DMS53 (cell line): ENCODE measurements around the gene U2AF1L4.
"Not testable (repeated sequence)": the region's sequence is repeated elsewhere in the genome, so short reads cannot be mapped to it uniquely, and the experiment has no call there.

ENCODE experiments used
- DNase-seq: peaks from one replicate; lab custom pipeline; 2025; lab: John Stamatoyannopoulos, UW

The U2AF1L4 gene

DNA sequence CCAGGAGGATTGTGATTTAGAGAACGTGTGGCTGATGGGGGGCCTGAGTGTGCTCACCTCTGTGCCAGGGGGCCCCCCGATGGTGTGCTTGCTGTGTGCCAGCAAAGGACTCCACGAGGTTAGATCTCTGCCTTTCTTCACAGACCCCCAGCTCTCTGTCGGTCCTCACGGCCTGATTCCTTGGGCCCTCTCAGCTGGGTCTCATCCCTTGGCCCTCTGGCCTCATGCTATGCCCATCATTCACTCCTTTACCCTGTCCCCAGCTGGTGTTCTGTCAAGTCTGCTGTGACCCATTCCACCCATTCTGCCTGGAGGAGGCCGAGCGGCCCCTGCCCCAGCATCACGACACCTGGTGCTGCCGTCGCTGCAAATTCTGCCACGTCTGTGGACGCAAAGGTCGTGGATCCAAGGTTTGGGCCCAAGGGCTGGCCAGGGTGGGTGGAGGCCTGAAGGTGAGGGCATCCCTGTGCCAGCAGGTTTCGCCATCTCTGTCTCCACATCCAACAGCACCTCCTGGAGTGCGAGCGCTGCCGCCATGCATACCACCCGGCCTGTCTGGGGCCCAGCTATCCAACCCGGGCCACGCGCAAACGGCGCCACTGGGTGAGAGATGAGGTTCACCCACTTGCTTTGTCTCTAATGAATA lies 19.9 kb downstream of the U2AF1L4 start:
- DNase-seq: no peak

GRCh38 chr19:35724560-35724959 lies 20.7 kb downstream of the U2AF1L4 start:
- DNase-seq: no peak

GRCh38 chr19:35724132-35724531 lies 21.1 kb downstream of the U2AF1L4 start:
- DNase-seq: not testable (repeated sequence)

- DNase-seq: no peak
Observed at GRCh38 chr19:35723671-35724070, 21.5 kb downstream of the U2AF1L4 start.

GRCh38 chr19:35722897-35723296 lies 22.3 kb downstream of the U2AF1L4 start:
- DNase-seq: no peak

DNA sequence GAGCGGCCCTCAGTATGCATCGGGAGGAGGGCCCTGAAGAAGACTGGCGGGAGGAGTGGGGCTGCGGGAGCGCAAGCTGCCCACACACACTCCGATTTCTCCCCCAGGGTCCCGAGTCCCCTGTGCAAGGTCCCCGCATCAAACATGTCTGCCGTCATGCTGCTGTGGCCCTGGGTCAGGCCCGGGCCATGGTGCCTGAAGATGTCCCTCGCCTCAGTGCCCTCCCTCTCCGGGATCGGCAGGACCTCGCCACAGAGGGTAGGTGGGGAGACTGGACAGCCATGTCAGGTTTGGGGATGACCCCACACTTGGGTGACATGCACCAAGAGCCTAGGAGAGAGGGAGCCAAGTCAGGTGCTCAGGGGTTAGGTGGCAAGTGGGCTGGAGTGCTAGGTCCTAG lies 22.8 kb downstream of the U2AF1L4 start:
- no peak for DNase-seq

- DNase-seq: no peak
Observed at GRCh38 chr19:35721374-35721773, 23.8 kb downstream of the U2AF1L4 start.

DNA sequence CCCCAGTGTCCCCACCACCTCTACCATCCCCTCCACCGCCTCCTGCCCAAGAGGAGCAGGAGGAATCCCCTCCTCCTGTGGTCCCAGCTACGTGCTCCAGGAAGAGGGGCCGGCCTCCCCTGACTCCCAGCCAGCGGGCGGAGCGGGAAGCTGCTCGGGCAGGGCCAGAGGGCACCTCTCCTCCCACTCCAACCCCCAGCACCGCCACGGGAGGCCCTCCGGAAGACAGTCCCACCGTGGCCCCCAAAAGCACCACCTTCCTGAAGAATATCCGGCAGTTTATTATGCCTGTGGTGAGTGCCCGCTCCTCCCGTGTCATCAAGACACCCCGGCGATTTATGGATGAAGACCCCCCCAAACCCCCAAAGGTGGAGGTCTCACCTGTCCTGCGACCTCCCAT lies 24.6 kb downstream of the U2AF1L4 start:
- no peak for DNase-seq

DNA sequence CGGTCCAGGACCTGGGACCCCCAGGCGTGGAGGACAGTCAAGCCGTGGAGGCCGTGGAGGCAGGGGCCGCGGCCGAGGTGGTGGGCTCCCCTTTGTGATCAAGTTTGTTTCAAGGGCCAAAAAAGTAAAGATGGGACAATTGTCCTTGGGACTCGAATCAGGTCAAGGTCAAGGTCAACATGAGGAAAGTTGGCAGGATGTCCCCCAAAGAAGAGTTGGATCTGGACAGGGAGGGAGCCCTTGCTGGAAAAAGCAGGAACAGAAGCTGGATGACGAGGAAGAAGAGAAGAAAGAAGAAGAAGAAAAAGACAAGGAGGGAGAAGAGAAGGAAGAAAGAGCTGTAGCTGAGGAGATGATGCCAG lies 25.1 kb downstream of the U2AF1L4 start:
- no peak for DNase-seq

- DNase-seq: no peak
Observed at GRCh38 chr19:35719402-35720162, 25.6 kb downstream of the U2AF1L4 start.

DNA sequence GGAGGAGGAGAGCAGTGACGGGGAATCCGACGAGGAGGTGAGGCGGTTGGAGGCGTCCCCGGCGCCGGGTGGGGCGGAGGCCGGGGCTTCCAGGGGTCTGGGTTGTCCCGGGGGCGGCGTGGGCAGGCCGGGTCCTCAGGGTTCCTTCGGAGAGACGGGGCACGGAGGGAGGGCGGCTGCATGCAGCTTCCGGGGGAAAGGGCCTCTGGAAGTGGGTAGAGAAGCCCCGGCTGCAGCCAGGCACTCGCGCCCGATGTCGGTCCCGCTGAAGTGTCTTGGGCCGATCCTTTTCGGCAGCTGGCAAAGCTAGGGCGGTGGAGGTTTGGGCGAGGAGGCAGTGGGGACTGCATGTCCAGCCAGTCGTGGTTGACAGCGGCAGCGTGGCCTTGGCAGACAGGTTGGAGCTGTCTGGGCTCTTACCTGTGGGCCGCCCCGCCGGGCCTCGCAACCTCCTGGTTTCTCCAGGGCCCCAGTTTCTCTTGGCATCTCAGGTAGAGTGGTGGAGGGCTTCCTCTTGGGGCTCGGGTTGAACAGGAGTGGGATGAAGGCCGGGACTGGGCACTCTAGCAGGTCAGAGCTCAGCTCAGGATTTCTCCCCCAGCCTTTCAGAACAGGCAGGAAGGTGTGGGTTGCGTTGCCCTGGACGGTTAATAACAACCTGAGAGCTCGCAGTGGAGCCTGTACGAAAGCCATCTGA lies 26.7 kb downstream of the U2AF1L4 start:
- peak; percentile 72 for DNase-seq

GRCh38 chr19:35717665-35718344 lies 27.4 kb downstream of the U2AF1L4 start, which contains the start of gene KMT2B:
Gene KMT2B, plus strand, starts transcription at chr19:35718003. Its CDS starts 16 bp downstream, at chr19:35718019.
- peak; percentile 99 for DNase-seq

DNA sequence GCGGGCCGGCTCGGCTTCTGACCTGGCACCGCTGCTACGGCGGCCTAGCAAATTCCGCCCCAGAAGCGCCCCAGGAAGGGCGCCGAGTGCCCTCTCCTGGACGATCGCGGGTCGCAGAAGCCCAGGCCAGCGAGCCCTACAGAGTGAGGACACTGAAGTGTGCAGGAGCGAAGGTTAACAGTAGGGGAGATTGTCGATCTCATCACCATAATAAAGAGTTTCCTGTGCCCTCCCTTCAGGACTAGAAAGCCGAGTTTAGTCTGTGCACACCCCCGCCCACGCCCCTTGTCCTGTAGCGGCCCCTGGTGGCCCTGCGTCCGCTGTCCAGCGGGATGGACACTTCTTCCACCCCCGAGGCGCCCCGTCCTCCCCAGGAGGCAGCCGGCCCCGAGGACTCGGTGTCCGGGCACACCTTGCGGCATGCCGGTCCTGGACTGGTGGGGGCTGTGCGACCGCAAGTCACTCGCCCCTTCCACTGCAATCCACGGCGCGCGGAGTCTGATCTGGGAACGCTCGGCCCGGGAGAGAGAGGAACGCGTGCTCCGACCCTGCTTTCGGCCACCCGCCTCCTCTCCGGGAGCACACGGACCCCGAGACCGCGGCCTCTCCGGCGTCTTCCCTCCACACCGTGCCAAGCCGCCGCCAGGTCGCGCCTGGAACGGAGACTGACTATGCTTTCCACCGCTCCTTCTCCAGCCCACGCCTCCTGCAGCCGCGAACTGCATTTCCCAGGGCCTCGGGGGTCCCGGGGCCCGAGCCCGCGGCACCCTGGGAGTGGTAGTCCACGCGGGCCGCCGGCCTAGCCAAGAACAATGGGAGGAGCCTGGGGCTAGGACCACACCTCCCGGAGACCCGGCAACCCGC lies 28.2 kb downstream of the U2AF1L4 start:
- peak; percentile 98 for DNase-seq

DNA sequence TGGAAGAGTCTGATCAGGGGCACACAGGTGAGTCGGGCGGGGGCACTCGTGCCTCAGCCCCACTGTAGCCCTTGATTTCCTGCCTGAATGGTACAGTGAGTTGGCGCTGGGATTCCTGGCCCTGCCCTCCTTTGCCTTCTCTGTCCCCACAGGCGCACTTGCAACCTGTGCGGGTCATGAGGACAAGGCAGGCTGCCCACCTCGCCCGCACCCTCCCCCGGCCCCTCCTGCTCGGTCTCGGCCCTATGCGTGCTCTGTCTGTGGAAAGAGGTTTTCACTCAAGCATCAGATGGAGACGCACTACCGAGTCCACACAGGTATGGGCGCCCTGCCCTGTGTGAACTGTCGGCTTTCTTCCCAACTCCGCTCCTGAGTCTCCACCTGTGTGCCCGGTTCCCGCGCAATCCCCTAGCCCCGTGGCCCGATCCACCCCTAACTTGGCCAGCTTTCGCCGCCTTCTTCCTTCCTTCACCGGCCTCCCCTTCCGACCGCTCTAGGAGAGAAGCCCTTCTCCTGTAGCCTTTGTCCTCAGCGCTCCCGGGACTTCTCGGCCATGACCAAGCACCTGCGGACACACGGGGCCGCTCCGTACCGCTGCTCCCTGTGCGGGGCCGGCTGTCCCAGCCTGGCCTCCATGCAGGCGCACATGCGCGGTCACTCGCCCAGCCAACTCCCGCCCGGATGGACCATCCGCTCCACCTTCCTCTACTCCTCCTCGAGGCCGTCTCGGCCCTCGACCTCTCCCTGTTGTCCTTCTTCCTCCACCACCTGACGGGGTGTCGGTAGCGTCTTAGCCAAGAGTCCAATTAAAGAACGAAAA lies 29.0 kb downstream of the U2AF1L4 start:
- DNase-seq: peak; percentile 90

DNA sequence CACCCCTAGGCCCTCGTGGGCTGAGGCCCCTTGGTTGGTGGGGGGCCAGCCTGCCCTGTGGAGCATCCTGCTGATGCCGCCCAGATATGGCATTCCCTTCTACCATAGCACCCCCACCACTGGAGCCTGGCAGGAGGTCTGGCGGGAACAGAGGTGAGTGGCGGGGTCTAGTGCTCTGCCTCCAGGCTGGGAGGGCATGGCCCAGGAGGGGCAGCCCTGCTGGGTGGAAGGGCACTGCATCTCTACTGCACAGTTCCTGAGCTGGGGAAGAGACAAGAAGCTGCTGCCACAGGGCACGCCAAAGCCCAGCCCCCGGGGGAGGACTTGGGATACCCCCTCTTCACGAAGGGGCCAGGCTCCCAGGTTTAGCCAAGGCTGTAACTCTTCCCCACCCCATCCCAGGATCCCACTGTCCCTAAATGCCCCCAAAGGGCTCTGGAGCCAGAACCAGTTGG lies 29.8 kb downstream of the U2AF1L4 start:
- DNase-seq: no peak

GRCh38 chr19:35714601-35715354 lies 30.4 kb downstream of the U2AF1L4 start:
- peak; percentile 40 for DNase-seq

GRCh38 chr19:35713904-35714495 lies 31.2 kb downstream of the U2AF1L4 start:
- no peak for DNase-seq

- DNase-seq: no peak
Observed at GRCh38 chr19:35713506-35713850, 31.7 kb downstream of the U2AF1L4 start.
